WTC11 (cell line): Measurements from ENCODE around the gene SPATA6.

Experiments used
- CTCF ChIP-seq: fragments of 200-600 bp; IDR thresholded peaks from 2 replicates; pipeline ENCODE4 v1.8.0; 2022; ENCODE audit warnings: antibody characterized with exemption
- IRF2 ChIP-seq: sonication (generic); formaldehyde crosslinking; IDR thresholded peaks from 2 replicates; pipeline ENCODE4 v1.8.0; 2022; ENCODE audit warnings: low read depth, missing genetic modification reagents, borderline replicate concordance
- JUN ChIP-seq: sonication (generic); formaldehyde crosslinking; IDR thresholded peaks from 2 replicates; pipeline ENCODE4 v1.8.0; 2023; ENCODE audit warnings: mild to moderate bottlenecking, missing genetic modification reagents
- PREB ChIP-seq: sonication (generic); formaldehyde crosslinking; IDR thresholded peaks from 2 replicates; pipeline ENCODE4 v1.8.1; 2022; ENCODE audit warnings: mild to moderate bottlenecking, missing genetic modification reagents, moderate library complexity, borderline replicate concordance
- TP53 ChIP-seq: sonication (generic); formaldehyde crosslinking; IDR thresholded peaks from 2 replicates; pipeline ENCODE4 v1.8.1; 2023; ENCODE audit warnings: mild to moderate bottlenecking, missing genetic modification reagents
- TF ChIP-seq, protein P1 (sequence below): sonication (generic); formaldehyde crosslinking; IDR thresholded peaks from 2 replicates; pipeline ENCODE4 v1.8.0; 2023; ENCODE audit warnings: mild to moderate bottlenecking, missing genetic modification reagents

- TF ChIP-seq PREB (CRISPR knock-in tag) (no peak), CTCF (no peak), TP53 (no peak), JUN (CRISPR knock-in tag) (no peak), IRF2 (CRISPR knock-in tag) (no peak)
- TF ChIP-seq, protein P1, sequence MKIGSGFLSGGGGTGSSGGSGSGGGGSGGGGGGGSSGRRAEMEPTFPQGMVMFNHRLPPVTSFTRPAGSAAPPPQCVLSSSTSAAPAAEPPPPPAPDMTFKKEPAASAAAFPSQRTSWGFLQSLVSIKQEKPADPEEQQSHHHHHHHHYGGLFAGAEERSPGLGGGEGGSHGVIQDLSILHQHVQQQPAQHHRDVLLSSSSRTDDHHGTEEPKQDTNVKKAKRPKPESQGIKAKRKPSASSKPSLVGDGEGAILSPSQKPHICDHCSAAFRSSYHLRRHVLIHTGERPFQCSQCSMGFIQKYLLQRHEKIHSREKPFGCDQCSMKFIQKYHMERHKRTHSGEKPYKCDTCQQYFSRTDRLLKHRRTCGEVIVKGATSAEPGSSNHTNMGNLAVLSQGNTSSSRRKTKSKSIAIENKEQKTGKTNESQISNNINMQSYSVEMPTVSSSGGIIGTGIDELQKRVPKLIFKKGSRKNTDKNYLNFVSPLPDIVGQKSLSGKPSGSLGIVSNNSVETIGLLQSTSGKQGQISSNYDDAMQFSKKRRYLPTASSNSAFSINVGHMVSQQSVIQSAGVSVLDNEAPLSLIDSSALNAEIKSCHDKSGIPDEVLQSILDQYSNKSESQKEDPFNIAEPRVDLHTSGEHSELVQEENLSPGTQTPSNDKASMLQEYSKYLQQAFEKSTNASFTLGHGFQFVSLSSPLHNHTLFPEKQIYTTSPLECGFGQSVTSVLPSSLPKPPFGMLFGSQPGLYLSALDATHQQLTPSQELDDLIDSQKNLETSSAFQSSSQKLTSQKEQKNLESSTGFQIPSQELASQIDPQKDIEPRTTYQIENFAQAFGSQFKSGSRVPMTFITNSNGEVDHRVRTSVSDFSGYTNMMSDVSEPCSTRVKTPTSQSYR (CRISPR knock-in tag) = no peak
These were observed 50.0 kb downstream of the SPATA6 start for GRCh38 chr1:48422009-48422408.
